Measurements from ENCODE around the gene CHCHD4. TPM values are rescaled to one million over a fixed set of nuclear protein-coding genes. Genes with fewer than 3 reads are reported as not detected.

CHCHD4 gene
- 8.7 TPM for total RNA-seq

- peak; percentile 95 for DNase-seq
Measured at GRCh38 chr3:14124615-14125192, at the start of gene CHCHD4, which contains the start of gene TMEM43. CHCHD4 (minus strand) TSS chr3:14124870; CDS start chr3:14124676, 194 bp downstream. TMEM43 (plus strand) TSS chr3:14125052; CDS start chr3:14125194, 142 bp downstream.

GRCh38 chr3:14172496-14172895 is 47.8 kb upstream of the CHCHD4 start:
- no peak for DNase-seq

- no peak for DNase-seq
Measured at GRCh38 chr3:14170531-14171159, 46.0 kb upstream of the CHCHD4 start.

- no peak for DNase-seq
Measured at GRCh38 chr3:14169871-14170270, 45.2 kb upstream of the CHCHD4 start.

- no peak for DNase-seq
Measured at GRCh38 chr3:14169435-14169834, 44.8 kb upstream of the CHCHD4 start.

- DNase-seq: no peak
Measured at GRCh38 chr3:14166877-14167603, 42.4 kb upstream of the CHCHD4 start.

- no peak for DNase-seq
Measured at GRCh38 chr3:14162178-14162577, 37.5 kb upstream of the CHCHD4 start.

- no peak for DNase-seq
Measured at GRCh38 chr3:14161282-14161681, 36.6 kb upstream of the CHCHD4 start.

- no peak for DNase-seq
Measured at GRCh38 chr3:14159426-14159825, 34.8 kb upstream of the CHCHD4 start.

- DNase-seq: no peak
Measured at GRCh38 chr3:14158370-14158769, 33.7 kb upstream of the CHCHD4 start.

- DNase-seq: no peak
Measured at GRCh38 chr3:14157951-14158350, 33.3 kb upstream of the CHCHD4 start.

GRCh38 chr3:14156843-14157561 is 32.3 kb upstream of the CHCHD4 start:
- DNase-seq: no peak

- DNase-seq: no peak
Measured at GRCh38 chr3:14156201-14156600, 31.5 kb upstream of the CHCHD4 start.

- no peak for DNase-seq
Measured at GRCh38 chr3:14154895-14155440, 30.3 kb upstream of the CHCHD4 start.

GRCh38 chr3:14154276-14154675 is 29.6 kb upstream of the CHCHD4 start:
- no peak for DNase-seq

GRCh38 chr3:14153663-14154062 is 29.0 kb upstream of the CHCHD4 start:
- DNase-seq: no peak

- no peak for DNase-seq
Measured at GRCh38 chr3:14152963-14153355, 28.3 kb upstream of the CHCHD4 start.

- no peak for DNase-seq
Measured at GRCh38 chr3:14152233-14152962, 27.7 kb upstream of the CHCHD4 start.

- DNase-seq: no peak
Measured at GRCh38 chr3:14151471-14152083, 26.9 kb upstream of the CHCHD4 start.

GRCh38 chr3:14150491-14151230 is 26.0 kb upstream of the CHCHD4 start:
- DNase-seq: no peak

- no peak for DNase-seq
Measured at GRCh38 chr3:14150078-14150477, 25.4 kb upstream of the CHCHD4 start.

All from occipital lobe (tissue), 2 donors.